RCC 7860 (cell line): ENCODE results near the gene TMEM81.

Experiments used
- DNase-seq: peaks from one replicate; pipeline ENCODE4 v3.0.0-alpha.2; 2015; ENCODE audit warnings: low spot score
- FAIRE-seq: peaks from 2 replicates; lab custom pipeline; 2012; peaks lifted over from hg19 to GRCh38; lab: Jason Lieb, UNC

TMEM81 gene, protein sequence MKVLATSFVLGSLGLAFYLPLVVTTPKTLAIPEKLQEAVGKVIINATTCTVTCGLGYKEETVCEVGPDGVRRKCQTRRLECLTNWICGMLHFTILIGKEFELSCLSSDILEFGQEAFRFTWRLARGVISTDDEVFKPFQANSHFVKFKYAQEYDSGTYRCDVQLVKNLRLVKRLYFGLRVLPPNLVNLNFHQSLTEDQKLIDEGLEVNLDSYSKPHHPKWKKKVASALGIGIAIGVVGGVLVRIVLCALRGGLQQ

DNA sequence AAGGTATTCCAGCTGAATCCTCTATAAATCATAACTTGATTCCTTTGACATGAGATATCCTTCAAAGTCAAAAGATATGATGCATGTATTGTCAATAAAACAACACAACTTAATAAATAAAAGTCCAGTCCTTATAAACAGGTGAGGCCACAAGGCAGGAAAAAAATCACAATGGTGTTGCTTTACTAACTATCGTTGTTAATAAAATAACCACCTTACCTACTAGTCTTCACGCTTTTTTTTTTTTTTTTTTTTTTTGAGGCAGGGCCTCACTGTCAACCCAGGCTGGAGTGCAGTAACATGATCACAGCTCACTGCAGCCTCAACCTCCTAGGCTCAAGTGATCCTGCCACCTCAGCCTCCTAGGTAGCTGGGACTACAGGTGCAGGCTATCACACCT lies at the start of gene TMEM81:
TMEM81 (minus strand) TSS at position 101 of the 400 bp plus-strand sequence. CDS start 140 bp downstream, outside the sequence.
- no peak for DNase-seq
- no peak for FAIRE-seq

DNA sequence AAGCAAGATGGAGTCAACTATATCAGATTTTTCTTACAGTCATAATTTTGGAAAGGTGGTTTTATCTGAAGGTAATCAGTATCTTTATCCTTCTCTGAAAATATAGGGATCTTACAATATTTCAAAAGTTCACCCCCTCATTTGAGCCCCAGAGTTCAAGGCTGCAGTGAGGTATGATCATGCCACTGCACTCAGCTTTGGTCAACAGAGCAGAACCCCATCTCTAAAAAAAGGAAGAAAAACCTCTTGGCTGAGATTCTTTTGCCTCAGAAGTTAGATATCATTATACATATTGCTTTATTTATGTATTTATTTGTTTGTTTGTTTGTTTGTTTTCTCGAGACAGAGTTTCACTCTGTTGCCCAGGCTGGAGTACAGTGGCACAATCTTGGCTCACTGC lies 49.0 kb upstream of the TMEM81 start:
- no peak for FAIRE-seq
- DNase-seq: no peak

DNA sequence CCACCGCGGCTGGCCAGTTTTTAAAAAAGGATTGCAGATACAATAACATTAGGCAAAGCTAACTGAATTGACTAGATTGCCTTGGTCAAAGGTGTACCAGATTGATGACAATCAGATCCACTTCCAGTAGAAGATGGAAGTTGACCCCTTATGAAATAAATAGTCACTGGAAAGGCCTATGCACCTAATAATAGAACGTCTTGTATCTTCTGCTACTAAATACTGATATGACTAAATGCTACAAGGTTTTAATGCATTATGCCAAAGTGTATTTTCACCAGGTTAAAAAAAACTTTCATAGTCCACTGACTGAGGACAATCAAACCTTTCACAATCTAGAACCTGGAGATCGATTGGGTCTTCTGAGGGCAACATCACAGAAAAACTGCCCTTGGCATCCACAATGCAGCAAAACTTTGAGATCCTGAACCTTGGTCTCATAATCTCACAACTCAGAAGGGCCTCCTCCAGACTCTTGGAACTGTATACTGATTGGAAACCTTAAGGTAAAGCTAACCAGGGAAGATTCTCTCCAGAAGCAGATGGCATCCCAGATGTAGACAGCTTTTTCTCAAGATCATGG lies 45.3 kb upstream of the TMEM81 start:
- FAIRE-seq (no peak), DNase-seq (no peak)

DNA sequence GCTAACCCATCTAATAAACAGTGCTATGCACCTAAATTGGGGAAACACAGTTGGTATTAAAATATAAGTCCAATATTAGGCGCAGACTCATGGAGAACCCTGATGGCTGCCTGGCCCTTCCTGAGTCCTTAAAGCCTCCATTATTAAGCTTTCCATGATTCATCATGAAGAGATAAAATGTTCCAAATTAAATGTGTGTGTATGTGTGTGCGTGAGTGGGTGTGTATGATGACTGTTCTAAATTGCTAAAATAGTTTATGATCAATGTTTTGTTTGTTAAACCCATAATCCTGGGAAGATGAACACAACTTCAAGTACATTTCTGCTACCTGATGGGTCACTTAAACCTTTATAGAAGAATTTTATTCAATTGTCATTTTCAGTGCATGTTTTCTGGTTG lies 43.8 kb upstream of the TMEM81 start:
- DNase-seq: no peak
- no peak for FAIRE-seq

DNA sequence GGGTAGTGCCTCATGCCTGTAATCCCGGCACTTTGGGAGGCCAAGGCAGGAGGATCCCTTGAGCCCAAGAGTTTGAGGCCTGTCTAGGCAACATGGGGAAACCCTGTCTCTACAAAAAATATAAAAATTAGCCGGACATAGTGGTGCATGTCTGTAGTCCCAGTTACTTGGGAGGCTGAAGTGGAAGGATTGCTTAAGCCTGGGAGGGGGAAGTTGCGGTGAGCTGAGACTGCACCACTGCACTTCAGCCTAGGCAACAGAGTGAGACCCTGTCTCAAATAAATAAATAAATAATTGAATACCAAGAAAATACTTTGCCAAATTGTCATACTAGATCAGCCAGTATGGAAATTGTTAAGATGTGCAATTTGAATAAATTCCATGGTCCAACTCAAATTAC lies 43.4 kb upstream of the TMEM81 start:
- DNase-seq (no peak), FAIRE-seq (no peak)

DNA sequence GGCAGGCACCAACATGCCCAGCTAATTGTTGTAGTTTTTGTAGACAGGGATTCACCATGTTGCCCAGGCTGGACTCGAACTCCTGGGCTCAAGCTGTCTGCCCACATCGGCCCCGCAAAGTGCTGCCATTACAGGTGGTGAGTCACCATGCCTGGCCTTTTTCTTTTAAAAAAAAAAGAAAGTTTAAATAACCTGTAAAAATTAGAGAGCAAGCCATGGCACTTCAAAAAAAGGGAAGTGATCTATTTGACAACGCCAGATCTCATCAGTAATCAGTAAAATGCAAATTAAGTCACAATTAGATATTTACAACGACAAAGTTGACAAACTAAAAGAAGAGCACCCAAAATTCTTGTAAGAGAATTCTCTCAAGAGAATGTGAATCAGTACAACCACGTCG lies 40.5 kb upstream of the TMEM81 start:
- DNase-seq (no peak), FAIRE-seq (no peak)

DNA sequence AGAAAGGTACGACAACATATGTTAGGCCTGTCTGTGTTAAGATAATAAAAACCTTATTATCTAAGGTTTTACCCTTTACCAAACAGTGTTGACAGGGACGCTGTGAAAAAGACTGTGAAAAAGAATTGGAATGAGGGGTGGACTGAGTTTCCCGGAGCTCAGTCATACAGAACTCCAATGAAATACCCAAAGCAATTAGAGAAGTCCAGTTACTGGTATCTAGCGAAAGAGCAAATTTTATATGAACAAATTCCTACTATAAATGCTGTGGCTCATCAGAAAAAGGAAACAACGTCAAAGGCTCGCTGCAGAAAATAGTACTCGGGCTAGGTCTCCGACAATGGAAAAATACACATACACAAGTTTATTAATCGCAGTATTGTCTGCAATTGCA lies 38.2 kb upstream of the TMEM81 start:
- no peak for FAIRE-seq

DNA sequence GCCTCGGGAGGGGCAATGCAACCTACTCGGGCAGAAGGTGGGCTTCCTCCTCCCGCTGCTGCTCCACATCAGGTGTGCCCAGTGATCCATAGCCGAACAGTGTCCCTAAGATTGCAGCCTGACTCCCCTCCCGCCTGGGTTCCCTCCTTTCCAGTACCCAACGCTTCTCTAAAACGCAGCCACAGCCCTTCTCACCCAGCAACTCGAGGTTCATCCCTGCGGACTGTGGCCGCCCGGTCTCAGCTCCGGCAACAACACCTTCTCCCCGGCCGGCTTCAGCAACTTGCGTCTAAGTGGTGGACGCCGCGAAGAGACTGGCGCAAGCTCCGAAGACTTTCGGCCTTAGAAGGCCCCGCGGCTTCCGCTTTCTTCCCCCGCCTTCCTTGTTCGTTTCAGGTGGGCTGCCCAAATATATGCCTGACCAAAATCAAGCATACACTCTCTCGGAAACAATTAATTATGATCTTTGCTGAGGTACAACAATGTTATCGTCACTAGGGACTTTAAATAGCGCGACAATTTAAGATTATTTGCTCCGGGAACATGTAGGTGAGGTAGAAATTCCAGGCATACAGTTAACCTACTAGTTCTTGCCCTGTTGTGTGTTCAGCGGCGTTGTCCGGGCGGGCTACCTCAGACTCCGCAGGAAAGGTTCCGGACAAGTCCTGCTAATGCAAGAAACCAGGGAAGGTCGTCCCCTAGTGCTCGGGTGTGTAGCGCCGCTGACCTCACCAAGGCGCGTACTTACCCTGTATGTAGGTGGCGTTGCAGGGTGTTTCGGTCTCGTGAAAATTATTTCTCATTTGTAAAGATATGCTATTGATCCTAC lies 37.6 kb upstream of the TMEM81 start, which contains the start of gene RBBP5:
RBBP5 (minus strand) TSS at position 319 of the 829 bp plus-strand sequence; CDS start at position 214, 105 bp downstream.
- DNase-seq: peak; percentile 93
- peak; percentile 78 for FAIRE-seq

More for the DNA sequence above, 38.2 kb upstream of the TMEM81 start:
- DNase-seq: no peak

DNA sequence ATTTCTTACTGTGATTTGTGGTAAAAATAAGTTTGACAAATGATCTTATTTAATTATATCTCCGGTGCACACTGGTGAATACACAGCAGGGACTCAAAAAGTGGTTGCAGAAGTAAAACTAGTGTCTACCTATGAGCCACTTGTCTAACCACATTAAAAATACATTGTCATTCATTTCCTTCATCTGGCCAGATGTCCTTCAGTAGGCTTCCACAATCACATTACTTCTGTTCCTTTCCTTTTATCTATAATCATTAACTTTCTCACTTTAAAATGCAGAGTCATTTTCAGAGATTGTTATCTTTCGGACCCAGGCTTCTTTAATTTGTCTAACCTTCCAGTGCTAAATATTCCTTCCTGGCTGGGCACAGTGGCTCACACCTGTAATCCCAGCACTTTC lies 34.5 kb upstream of the TMEM81 start:
- FAIRE-seq (no peak), DNase-seq (no peak)

DNA sequence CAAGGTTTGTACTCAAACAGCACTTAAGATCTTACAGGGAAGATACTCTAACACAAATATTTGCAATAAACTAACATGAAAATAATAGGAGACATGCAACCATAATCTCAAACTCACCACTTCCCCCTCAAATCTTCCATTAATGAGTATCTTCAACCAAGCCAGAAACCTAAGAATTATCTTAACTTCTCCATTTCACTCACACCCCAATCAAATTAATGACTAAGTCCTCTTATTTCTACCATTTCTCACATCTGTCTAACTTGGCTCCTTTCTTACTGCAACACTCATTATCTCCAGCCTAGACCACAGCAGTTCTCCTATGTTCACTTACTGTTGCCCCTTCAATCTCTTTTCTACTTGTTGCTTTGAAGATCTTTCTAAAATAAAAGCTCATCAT lies 27.1 kb upstream of the TMEM81 start:
- FAIRE-seq: no peak
- DNase-seq: no peak

DNA sequence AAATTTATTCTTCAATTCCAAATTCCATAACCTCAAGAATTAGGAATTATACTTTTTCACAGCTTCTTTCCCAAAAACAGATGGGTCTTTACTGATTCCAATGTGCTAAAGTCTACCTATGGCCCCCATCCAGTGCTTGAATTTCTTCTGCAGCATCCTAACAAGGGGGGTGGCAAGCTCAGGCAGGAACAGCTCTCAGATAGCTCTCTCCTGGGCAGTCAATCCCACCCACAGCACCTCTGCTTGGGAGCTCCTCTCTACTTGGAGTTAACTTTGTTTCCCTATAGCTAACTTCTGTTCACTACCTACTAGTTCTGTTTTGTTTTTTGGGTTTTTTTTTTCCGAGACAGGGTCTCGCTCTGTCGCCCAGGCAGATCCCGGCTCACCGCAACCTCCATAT lies 25.5 kb upstream of the TMEM81 start:
- FAIRE-seq (no peak), DNase-seq (no peak)

DNA sequence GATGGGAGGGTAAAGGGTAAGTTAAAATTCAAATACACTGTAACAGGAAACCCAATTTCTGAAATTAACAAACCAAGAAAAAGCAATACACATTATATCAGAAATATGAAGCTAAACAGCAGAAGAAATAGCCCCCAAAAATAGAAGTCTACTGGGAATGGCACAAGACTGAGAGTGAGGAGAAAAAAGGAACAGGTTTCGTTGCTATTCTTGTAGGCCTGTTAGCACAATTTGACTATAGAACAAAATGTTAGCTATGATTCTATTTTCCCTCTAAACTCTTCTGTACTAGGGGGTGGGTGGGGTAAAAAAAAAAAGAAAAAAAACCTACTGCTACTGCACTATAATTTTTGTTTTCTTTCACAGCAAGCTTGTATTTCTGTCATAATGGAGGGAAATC lies 25.0 kb upstream of the TMEM81 start:
- FAIRE-seq: no peak
- no peak for DNase-seq

DNA sequence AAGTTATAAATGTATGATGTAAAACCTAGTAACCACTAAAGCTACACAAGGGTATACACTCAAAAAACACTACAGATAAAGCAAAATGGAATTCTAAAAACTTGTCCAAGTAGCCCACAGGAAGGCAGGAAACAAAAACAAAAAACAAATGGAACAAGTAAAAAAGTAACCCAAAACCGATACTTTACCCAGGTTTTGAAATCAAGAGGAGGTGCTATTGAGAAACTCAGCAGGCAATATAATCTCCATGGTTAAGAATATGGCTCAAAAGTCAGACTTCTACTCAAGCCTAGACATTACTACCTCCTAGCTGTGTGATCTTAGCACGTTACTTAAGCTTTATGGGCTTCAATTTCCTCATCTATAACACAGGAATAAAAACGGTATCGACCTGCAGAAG lies 24.2 kb upstream of the TMEM81 start:
- FAIRE-seq (no peak), DNase-seq (no peak)

DNA sequence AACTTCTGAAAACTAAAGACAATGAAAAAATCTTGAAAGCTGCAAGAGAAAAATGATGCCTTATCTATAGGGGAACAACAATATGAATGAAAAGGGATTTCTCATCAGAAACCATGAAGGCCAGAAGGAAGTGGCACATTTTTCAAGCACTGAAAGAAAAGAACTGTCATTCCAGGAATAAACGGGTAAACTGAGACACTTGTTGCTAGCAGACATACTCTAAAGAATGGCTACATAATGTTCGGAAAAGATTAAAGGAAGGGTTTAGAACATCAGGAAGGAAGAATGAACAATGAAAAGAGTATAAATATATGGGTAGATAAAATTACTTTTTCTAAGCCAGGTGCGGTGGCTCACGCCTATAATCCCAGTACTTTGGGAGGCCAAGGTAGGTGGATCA lies 23.1 kb upstream of the TMEM81 start:
- DNase-seq: no peak
- FAIRE-seq: no peak

DNA sequence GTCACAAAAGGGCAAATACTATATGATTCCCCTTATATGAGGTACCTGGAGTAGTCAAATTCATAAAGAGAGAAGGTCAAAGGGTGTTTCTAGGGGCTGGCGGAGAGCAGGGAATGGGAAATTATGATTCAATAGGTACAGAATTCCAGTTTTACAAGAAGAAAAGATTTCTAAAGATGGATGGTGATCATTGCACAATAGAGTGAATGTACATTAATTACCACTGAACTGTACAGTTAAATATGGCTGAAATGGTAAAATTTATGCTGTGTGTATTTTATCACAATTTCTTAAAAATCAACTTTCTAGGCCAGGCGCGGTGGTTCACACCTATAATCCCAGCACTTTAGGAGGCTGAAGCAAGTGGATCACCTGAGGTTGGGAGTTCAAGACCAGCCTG lies 18.1 kb upstream of the TMEM81 start:
- DNase-seq (no peak), FAIRE-seq (no peak)

DNA sequence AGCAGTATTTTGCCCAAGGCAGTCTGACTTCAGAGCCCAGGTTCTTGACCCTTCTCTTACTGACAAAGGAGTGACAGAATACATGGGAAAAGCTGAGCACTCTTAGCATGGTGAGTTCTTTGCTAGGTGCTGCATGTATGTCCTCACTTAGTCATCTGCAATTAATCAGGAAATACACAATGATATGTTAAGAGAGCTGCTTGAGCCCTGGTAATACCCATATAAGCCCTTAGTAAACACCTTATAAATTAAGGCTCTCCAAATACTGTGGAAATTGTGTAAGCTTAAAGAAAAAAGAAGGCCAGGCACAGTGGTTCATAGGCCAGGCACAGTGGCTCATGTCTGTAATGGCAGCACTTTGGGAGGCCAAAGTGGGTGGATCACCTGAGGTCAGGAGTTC lies 14.0 kb upstream of the TMEM81 start:
- DNase-seq (no peak), FAIRE-seq (no peak)

DNA sequence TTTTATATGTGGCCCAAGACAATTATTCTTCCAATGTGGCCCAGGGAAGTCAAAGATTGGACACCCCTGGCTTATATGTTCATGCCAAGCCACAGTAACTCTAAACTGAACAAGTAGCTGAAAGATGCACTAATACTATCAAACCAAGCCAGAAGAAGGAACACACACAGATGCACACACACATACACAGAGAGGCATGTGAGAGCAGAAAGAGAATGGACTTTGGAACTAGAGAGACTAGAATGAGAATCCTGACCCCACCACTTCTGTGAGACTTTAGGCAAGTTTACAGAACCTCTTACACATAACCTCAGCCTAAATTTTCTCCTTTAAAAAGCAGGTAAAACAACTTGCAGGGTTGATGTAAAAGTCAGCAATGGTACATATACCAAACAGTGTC lies 11.2 kb upstream of the TMEM81 start:
- no peak for FAIRE-seq
- no peak for DNase-seq

DNA sequence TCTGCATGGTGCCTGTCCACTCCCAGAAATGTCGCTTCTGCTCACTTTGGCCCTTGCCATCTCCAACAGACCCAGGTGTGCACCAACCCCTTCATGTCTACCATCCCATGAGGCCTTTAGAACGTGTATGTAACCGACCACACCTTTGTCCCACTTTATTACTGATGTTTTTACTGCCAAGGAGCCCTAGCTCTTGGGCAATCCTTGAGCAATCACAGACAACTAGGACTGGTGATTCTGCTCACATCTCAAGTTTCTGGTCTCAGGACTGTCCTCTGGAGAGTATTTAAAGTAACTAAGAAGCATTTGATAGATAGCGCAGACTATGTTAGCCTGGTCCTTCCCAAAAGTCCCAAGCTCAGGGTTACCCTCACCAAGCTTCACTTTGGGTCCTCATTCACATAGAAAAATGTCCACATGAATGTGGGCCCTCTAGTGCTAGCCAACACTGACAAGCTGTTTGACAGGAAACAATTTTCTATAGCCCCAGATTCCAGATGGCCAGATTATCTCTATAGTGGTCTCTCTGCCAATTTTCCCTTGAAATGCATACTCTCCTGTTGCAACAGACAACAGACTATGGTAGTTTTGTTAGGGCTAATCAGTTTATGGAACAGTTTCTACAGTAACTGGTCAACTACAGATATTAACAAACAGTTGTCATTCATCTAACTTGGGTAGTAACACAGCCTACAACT lies 6.9 kb upstream of the TMEM81 start:
- no peak for FAIRE-seq

DNA sequence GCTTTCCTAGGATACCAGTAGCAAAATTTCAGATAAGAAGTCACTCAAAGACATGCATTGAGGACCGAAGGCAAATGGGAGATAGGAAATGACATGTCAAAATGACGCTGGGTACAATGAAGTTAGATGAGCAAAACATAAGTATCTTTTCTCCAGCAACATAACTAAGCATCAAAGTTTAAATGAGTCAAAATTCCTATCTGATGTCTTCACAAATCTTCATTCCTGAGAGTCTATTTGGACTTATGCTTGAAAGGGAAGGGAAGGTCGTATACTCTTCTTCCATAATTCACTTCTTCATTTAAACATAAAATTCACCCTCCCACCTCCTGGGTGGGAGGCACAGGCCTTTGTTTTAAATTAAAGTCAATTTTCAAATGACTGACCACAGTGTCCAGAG lies 4.1 kb upstream of the TMEM81 start:
- DNase-seq (no peak), FAIRE-seq (no peak)

More for the DNA sequence above, 6.9 kb upstream of the TMEM81 start:
- no peak for DNase-seq

DNA sequence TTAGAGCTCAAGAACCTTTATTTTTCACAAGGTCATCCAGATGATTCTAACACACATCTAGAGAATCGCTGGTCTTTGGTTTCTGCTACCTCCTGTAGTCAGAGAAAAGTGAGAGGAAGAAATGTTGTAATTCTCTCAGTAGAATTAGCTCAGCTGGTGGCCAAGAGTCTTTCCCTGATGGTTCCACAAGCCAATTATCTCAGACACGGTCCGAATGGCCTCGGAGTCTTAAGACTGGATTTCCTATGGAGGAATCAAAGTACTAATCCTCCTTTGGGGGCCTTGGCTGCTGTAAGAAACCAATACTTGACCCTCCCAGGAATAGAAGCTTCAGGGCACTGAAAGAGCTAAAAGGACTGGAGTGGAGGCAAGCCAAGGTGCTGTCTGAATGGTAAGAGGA lies 1.8 kb downstream of the TMEM81 start:
- no peak for DNase-seq
- no peak for FAIRE-seq

DNA sequence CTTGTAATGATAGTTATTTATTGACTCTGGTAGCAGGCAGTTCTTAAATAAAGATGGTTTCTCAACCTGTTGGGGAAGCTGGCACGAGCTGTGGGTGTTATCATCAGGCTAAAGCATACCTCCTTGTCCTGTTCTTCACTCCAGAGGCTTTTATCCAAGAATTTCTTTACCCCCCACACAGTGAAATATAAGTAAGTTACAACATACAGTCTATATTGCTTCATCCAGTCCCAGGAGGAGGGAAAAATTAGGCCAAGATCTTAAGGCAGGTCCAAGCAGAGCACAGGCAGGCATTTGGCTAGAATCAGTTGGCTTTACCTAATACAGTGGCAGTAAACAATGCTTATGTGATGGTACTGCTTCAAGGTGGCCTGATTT lies 6.3 kb downstream of the TMEM81 start:
- DNase-seq (no peak), FAIRE-seq (no peak)
